22Rv1 (cell line): ENCODE results near the gene PPP1CA.
A peak's percentile ranks its signal among the peaks of the same experiment; 100 is the strongest.

Experiments
- H3K27ac ChIP-seq: fragments of 450-650 bp; 2 replicates; pipeline ENCODE4 v1.5.1; 2017
- ZFX ChIP-seq: fragments of 450-650 bp; IDR thresholded peaks from 2 replicates; pipeline ENCODE4 v1.6.1; 2017; ENCODE audit warnings: antibody characterized with exemption, borderline replicate concordance
- TF ChIP-seq, protein P1 (sequence below): fragments of 450-650 bp; IDR thresholded peaks from 2 replicates; pipeline ENCODE4 v1.5.1; 2017; ENCODE audit warnings: mild to moderate bottlenecking

Gene PPP1CA

DNA sequence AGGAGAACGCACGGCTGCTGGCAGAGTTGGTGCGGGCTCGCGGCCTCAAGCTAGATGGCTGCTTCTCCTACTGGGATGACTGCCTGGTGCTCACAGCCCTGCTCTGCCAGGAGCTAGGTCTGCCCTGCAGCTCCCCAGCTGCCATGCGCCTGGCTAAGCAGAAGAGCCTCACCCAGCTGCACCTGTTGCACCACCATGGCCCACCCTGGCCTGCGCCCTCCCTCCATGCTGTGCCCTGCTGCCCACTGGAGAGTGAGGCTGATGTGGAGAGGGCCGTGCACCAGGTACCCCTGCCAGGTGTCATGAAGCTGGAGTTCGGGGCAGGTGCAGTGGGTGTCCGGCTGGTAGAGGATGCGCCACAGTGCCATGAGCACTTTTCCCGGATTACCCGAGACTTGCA, 21.8 kb upstream of the PPP1CA start:
- no peak overlapping the region for H3K27ac ChIP-seq
- TF ChIP-seq, protein P1, sequence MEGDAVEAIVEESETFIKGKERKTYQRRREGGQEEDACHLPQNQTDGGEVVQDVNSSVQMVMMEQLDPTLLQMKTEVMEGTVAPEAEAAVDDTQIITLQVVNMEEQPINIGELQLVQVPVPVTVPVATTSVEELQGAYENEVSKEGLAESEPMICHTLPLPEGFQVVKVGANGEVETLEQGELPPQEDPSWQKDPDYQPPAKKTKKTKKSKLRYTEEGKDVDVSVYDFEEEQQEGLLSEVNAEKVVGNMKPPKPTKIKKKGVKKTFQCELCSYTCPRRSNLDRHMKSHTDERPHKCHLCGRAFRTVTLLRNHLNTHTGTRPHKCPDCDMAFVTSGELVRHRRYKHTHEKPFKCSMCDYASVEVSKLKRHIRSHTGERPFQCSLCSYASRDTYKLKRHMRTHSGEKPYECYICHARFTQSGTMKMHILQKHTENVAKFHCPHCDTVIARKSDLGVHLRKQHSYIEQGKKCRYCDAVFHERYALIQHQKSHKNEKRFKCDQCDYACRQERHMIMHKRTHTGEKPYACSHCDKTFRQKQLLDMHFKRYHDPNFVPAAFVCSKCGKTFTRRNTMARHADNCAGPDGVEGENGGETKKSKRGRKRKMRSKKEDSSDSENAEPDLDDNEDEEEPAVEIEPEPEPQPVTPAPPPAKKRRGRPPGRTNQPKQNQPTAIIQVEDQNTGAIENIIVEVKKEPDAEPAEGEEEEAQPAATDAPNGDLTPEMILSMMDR, result no peak
- TF ChIP-seq ZFX, result no peak

- TF ChIP-seq ZFX, result no peak
- TF ChIP-seq, protein P1, result no peak
- no peak overlapping the region for H3K27ac ChIP-seq
Measured at GRCh38 chr11:67422891-67423290, 21.2 kb upstream of the PPP1CA start.

- peak overlapping the region; percentile 86 for H3K27ac ChIP-seq
- TF ChIP-seq, protein P1, result no peak
- no peak for TF ChIP-seq ZFX
Measured at GRCh38 chr11:67421430-67422031, 19.9 kb upstream of the PPP1CA start.

- TF ChIP-seq, protein P1, result peak; percentile 7; the same call in 1 of the 2 replicates
- no peak for TF ChIP-seq ZFX
- peak overlapping the region; percentile 86 for H3K27ac ChIP-seq
Measured at GRCh38 chr11:67420646-67421429, 19.2 kb upstream of the PPP1CA start.

DNA sequence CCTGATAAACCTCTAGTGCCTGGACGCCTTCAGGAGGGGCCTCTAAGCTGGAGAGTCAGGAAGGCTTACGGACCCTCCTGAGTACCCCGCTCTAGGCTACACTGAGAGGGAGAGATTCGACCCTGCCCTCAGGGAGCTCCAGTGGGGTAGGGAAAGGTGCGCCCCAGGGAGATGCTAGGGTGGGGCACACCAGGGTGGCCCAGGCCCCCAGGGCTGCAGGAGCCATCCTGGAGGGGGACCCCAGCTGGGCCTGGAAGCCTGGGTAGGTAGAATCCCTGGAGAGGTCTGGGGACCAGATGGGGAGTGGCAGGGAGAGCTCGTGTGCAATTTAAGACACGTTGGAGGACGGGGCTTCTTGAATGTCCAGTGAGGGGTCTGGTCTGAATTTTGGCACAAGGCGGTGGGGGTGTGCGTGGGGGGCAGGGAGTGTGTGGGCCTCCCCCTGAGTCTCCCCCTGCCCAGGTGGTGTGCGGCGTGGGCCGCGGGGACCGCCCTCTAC, 18.5 kb upstream of the PPP1CA start:
- TF ChIP-seq, protein P1, result no peak
- no peak for TF ChIP-seq ZFX
- peak overlapping the region; percentile 86 for H3K27ac ChIP-seq

DNA sequence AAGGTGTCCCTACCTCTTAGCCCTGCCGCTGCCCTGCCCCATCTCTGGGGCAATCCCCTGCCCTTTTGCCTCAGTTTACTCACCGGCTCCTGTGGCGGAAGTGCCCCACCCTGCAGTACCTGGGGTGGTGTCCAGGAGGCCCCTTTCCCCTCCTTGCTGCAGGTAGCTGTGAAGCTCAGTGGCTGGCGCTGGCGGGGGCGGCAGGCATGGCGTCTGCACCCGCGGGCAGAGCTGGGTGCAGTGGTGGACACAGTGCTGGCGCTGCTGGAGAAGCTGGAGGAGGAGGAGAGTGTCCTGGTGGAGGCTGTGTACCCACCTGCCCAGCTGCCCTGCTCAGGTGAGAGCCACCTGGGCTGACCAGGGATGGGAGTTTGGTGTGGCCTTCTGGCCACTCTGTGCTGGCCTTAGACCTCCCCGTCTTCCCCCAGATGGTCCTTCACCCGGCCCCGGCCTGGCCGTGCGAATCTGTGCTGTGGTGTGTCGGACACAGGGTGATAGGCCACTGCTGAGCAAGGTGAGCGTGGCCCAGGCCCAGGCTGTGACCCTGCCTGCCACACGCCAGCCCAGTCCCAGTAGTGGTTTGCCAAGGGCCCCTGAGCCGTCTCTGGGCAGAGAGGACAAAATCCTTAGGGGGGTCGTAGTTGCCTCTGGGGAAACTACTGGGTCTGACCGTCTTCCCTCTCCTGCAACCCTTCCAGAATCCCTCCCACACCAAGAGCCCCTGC, 17.8 kb upstream of the PPP1CA start:
- no peak for TF ChIP-seq ZFX
- TF ChIP-seq, protein P1, result no peak
- H3K27ac ChIP-seq, result peak overlapping the region; percentile 86; the same call in 1 of the 2 replicates
